Omental fat pad (tissue), 4 donors: Measurements from ENCODE around the gene TDRD10. TPM values are rescaled to one million over a fixed set of nuclear protein-coding genes. Genes with fewer than 3 reads are reported as not detected.

Experiments used
- ATAC-seq: fragments of 150-250 bp; one replicate; pipeline ENCODE4 v1.9.1; 2016; ENCODE audit warnings: mild to moderate bottlenecking, moderate library complexity; ENCODE audit not compliant: low FRiP score
- DNase-seq: peaks from one replicate; pipeline ENCODE4 v3.0.0-alpha.2; 2019; ENCODE audit warnings: low spot score
- total RNA-seq, 4 donors: library from RNA; depleted of rRNA; stranded (reverse); fragments of >200 nt; gene quantifications; one replicate each; pipeline ENCODE4 v1.1.0, GENCODE V29; 2016
- TF ChIP-seq, protein P1 (sequence below), 3 donors: fragments of 450-650 bp; IDR thresholded peaks; one replicate each; pipeline ENCODE4 v1.5.1; 2016 to 2017; ENCODE audit warnings: antibody characterized with exemption in 3 of 3, mild to moderate bottlenecking in 3 of 3, moderate library complexity in 2 of 3

The TDRD10 gene
- total RNA-seq, 4 donors from 2014 or later = 6.4 to 15.3 (median 7.7) TPM

DNA sequence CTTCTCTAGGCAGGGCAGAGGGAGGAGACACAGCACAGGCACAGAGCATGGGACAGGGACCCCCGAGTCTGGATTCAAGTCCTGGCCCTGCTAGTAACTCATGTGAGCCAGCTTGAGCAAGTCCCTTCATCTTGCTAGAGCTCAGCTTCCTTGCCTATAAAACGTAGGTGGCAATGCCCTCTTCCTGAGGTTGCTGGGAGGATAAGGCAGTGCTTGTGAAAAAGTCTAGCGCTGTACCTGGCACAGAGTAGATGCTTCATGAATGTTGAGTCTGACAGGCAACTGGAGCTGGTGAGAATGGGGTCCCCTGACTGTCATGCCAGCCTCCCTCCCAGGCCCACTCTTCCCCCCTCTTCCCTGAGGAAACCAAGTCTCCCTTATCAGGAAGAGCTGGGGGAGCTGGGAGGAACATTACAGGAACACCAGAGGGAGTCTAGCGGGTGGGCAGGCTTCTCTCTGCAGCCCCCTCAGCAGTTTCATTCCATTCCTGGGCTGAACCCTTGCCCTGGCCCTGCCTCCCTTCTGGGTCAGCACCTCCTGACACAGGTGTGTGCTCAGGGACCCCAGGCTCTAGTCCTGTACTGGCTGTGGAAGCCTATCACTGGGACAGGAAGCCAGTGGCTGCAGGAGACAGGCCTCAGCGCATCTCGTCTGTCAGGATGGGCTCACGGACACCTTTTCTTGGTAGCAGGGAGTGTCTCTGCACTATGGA, 75.5 kb downstream of the TDRD10 start:
- ATAC-seq = no peak
- DNase-seq = no peak
- TF ChIP-seq, protein P1, sequence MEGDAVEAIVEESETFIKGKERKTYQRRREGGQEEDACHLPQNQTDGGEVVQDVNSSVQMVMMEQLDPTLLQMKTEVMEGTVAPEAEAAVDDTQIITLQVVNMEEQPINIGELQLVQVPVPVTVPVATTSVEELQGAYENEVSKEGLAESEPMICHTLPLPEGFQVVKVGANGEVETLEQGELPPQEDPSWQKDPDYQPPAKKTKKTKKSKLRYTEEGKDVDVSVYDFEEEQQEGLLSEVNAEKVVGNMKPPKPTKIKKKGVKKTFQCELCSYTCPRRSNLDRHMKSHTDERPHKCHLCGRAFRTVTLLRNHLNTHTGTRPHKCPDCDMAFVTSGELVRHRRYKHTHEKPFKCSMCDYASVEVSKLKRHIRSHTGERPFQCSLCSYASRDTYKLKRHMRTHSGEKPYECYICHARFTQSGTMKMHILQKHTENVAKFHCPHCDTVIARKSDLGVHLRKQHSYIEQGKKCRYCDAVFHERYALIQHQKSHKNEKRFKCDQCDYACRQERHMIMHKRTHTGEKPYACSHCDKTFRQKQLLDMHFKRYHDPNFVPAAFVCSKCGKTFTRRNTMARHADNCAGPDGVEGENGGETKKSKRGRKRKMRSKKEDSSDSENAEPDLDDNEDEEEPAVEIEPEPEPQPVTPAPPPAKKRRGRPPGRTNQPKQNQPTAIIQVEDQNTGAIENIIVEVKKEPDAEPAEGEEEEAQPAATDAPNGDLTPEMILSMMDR (IDR thresholded peaks at IDR 0.05) = no peak

DNA sequence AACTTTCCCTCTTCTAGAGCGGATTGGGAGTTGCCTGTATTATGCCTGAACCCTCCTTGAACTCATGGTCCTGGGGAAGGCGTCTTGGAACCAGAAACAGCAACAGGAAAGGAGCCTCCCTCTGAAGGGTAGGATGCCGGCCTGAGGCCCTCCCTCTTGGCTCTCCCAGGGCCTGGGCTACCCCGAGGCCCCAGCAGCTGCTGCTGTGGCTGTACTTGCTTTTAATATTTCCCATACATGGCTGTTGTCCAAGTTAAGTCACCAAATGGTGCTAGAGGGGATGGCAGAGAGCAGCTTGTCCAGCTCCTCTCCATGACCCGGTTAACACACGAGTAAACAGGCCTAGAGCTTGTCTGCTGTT, 76.0 kb downstream of the TDRD10 start:
- TF ChIP-seq, protein P1 (IDR thresholded peaks at IDR 0.05) = no peak
- no peak for ATAC-seq

DNA sequence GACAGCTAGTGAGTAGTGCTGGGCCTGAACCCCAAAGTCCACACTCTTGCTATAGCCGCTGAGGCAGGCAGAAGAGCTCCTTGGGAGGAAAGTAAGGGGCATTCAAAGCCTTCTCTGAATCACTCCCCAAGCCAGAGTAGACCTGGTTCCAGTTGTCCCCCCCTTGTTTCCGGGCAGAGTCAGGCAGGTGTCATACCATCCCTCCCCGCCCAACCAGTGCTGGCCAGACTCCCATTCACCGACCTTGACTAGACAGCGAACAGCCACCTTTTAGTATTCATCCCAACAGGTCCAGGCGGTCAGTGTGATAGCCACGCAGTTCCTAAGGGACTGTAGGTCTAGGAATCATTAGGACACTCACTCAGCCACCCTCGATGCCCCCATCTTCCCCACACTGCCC, 77.4 kb downstream of the TDRD10 start:
- no peak for DNase-seq
- ATAC-seq = no peak
- TF ChIP-seq, protein P1 (IDR thresholded peaks at IDR 0.05) = no peak

More for the DNA sequence above, 76.0 kb downstream of the TDRD10 start:
- DNase-seq = no peak

DNA sequence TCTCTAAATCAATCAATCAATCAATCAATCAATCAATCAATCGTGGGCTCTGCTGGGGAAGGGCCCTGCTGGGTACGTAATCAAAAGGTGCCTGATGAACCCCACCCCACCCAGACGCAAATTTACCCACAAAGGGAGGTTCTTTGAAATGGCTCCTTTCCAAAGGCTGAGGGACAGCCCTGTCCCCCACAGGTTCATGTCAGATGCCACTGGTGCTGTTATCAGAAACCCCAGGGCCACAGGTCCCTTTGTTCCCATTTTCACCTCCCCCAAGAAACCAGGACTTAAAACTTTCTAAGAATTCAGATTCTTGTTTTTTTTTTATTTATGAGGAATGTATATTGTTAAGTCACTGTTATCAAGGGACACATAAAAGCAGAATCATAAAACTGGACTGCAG, 79.7 kb downstream of the TDRD10 start:
- ATAC-seq (no peak), DNase-seq (no peak)
- TF ChIP-seq, protein P1 (IDR thresholded peaks at IDR 0.05) = no peak

DNA sequence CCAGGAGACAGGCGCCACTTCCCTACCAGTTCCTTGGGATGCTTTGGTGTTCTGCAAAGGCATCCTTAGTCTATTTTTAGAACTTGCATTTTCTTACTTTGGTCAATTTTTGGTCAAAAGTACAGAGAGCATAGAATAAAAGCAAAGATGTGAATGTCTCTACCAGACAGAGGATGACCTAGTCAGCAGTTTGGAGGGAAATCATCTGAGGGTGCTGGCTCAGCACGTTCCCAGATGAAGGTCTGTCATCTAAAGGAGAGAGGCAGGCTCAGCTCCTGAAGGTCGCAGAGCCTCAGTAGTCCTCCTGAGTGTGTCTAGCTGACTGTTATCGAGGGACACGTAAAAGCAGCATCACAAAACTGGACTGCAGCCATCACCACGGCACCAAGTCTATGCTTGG, 80.9 kb downstream of the TDRD10 start:
- DNase-seq = no peak
- TF ChIP-seq, protein P1 (IDR thresholded peaks at IDR 0.05) = no peak
- no peak for ATAC-seq

DNA sequence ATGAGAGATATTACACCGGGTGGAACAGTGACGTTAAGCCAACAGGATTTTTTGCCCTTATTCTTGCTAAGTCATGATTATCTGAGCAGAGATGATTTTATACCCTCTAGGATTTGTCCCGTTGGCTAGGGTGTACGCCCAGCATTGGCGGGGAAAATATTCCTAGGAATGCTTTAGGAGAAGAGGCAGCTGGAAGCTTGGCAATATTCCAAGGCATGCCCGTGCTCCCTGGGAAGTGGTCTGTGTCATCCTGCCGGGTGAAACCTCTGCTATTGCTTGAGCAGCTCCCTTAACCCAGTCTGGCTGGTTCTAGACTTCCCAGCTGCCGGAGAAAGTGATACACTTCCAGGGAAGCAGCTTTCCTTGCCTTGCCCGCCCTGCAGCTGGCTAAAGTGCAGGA, 81.8 kb downstream of the TDRD10 start:
- ATAC-seq (no peak), DNase-seq (no peak)
- TF ChIP-seq, protein P1 (IDR thresholded peaks at IDR 0.05) = no peak

DNA sequence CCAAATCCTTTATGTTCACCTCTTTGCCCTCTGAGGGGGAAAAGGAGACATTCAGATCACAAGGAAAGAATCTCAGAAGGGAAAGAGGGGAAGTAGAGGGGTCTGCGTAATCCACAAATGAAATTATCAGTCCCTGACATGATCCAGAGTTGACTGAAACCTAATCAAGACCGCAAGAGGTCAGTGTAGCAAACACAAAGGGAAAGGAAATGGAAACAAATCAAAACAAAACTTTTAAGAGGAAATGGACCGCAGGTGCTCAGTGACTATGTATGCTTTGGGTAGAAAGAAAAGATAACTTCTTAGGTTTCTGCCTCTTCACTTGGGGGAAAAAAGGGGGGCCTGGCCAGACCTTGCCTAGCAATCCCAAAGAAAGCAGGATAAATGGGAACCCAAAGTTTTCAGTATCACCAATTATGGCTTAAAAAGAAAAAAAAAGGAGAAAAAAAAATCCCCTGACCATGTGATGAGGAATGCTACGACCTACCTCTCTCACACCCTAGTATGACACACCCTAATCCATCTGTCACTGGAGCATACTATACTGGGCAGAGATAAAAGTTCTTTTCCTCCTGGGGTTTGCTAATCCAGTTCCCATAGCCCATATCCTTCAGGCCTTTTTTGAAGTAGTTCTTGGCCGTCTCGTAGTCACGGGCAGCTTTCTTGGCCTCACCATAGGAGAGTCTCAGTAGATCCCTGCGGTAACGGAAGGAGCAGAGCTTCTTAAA, 82.4 kb downstream of the TDRD10 start:
- no peak for ATAC-seq
- DNase-seq = no peak
- TF ChIP-seq, protein P1 (IDR thresholded peaks at IDR 0.05) = no peak
